ENCODE measurements around the gene AAMP.
"Not testable (repeated sequence)": the region's sequence is repeated elsewhere in the genome, so short reads cannot be mapped to it uniquely, and the experiment has no call there.

Gene AAMP, protein sequence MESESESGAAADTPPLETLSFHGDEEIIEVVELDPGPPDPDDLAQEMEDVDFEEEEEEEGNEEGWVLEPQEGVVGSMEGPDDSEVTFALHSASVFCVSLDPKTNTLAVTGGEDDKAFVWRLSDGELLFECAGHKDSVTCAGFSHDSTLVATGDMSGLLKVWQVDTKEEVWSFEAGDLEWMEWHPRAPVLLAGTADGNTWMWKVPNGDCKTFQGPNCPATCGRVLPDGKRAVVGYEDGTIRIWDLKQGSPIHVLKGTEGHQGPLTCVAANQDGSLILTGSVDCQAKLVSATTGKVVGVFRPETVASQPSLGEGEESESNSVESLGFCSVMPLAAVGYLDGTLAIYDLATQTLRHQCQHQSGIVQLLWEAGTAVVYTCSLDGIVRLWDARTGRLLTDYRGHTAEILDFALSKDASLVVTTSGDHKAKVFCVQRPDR

DNA sequence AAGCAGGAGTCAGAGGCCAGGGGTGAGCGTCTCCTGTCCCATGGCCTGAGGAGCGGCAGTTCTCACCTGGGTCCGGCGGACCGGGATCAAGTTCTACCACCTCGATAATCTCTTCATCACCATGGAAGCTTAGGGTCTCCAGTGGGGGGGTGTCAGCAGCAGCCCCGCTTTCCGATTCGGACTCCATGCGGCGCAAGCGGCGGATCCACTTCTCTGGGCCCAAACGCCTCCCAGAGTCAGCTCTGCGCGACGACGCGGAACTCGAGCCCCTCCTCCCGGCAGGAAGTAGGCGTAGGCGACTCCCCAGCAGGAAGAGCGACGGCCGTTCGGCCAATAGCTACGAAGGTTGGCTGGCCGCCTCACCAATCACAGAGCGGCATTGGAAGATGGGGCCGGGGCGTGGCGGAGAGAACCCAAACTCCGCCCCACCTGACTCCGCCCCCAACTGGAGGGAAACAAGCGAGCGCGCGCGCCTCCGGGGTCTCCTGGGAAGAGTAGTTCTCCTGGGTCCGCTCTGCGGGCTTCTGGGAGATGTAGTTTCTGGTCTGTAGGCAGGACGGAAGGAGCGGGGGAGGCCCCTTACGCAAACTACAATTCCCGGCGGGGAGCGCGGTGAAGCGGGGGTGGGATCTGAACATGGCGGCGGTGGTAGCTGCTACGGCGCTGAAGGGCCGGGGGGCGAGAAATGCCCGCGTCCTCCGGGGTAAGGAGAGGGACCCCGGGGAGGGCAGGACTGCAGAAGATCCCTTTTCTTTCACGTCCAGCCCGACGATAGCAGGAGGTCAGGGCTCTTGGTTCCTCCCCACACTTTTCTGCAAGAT is at the start of gene AAMP, which contains the start of gene PNKD:
AAMP (minus strand) TSS at position 238 of the 821 bp plus-strand sequence; CDS start at position 187, 51 bp downstream.
PNKD (plus strand) TSS at position 620 of the 821 bp plus-strand sequence; CDS start at position 637, 17 bp downstream.
- peak; percentile 97 for DNase-seq

DNA sequence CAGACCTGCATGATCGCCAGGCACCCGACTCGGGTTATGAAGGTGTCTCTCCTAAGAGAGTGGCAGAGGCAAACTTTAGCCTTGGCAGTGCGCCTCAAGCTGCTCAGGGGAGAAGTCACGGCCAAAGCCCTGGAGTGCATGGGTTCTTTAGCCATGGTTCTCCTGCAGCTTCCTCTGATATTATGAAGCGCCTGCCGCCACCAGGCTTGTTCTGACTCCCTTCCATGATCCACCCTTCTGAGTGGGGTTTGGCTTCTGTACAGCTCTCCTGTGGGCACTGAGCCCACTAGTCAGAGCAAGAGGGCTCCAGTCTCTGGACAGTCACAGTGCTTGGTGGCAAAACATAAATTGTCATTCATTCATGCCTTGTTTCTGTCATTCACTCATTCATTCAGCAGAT is 48.3 kb upstream of the AAMP start:
- no peak for DNase-seq

DNA sequence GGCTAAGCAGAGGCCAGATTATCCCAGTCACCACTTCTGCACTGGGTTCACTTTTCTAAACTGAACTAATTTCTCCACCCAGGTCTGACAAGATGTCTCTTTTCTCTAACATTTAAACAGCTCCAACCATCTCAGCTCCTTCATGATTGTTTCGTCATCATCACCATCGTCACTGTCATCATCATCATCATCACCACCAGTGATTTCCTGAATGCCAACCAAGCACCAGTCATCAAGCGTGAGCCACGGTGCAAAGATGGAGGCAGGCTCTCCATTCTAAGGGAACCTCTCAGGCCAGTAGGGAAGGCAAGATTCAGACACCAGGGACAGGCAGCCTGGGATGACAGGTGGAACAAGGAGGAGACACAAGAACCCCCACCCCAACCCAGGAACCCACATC is 47.9 kb upstream of the AAMP start:
- DNase-seq, result no peak

DNA sequence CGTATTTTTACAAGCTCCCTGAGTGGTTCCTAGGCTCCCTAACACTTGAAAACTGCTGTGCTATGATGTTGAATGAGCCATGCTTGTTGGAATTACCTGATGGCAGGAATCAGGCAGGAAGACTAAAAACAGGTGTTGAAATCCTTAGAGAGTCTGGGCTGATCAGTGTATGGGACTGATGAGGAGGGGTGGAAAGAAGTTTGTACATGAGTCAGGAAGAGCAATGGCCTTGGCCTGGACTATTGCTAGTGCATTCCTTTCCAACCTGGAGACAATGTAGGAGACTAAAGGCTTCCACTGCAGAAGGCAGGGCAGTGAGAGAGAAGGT is 47.3 kb upstream of the AAMP start:
- no peak for DNase-seq

DNA sequence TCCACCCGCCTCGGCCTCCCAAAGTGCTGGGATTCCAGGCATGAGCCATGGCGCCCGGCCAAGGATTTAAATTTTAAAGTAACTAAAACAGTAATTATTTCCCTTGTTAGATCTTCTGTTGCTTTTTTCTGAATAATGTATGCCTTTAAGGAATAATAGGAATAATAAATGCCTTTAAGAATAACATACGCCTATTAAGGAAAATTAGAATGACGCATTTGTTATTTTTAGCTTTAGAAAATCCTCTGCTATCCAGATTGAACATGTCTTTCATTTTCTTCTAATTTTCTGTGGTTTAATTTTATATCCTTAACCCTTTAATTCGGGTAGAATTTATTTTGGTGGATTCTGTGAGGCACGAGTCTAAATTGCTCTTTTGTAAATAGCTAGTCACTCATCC is 45.5 kb upstream of the AAMP start:
- DNase-seq, result no peak

DNA sequence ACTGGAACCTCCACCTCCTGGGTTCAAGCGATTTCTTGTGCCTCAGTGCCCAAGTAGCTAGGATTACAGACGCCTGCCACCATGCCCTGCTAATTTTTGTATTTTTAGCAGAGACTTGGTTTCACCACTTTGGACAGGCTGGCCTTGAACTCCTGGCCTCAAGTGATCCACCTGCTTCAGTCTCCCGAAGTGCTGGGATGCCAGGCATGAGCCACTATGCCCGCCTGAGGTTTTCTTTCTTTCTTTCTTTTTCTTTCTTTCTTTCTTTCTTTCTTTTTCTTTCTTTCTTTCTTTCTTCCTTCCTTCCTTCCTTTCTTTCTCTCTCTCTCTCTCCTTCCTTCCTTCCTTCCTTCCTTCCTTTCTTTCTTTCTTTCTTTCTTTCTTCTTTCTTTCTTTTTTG is 44.8 kb upstream of the AAMP start:
- not testable (repeated sequence) for DNase-seq

DNA sequence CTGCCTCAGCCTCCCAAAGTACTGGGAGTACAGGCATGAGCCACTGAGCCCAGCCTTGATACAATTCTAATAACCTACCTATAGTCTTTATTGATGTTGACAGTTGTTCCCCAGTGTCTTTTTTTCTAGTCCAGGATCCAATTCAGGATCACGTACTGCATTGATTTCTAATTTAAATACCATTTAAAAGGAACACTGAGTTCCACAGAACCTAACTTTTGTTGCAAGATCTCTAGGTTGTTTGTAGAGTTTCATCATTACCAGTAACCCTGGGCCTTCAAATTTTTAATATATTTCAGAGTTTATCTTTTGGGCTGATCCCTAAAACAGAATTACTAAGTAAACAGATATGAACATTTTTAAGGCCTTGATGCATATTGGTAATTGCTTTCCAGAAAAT is 43.4 kb upstream of the AAMP start:
- DNase-seq, result no peak

DNA sequence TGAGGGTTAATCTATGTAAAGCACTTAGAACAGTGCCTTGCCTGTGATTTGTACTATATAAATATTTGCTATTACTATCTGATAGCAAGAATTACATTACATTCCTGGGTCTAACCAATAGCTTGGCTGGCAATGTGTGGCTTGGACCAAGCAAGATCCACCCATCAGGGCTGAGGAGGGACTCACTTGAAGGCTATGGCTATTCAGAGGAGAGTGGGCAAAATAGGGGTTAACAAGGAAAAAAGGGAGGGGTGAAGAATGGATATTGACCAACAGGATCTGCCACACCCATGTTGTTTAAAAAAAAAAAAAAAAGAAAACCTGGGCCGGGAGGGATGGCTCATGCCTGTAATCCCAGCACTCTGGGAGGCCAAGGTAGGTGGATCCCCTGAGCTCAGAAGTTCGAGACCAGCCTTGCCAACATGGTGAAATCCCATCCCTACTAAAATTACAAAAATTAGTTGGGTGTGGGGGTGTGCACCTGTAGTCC is 42.4 kb upstream of the AAMP start:
- no peak for DNase-seq

DNA sequence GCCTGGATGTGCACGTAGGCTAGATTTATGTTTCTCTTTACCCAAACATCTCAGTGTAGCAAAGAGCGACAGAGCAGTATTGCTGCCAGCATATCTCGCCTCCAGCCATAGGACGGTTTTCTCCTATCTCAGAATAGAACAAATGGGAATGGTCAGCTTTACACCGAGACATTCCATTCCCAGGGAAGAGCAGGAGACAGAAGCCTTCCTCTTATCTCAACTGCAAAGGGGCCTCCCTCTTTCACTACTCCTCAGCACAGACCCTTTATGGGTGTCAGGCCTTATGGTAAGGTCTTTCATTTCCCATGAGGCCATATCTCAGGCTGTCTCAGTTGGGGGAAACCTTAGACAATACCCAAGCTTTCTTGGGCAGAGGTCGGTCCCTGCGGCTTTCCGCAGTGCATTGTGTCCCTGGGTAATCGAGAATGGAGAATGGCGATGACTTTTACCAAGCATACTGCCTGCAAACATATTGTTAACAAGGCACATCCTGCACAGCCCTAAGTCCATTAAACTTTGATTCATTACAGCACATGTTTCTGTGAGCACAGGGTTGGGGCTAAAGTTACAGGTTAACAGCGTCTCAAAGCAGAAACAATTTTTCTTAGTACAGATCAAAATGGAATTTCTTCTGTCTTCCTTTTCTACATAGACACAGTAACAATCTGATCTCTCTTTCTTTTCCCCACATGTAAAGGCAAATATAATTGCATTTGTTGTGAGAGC is 41.8 kb upstream of the AAMP start:
- not testable (repeated sequence) for DNase-seq

DNA sequence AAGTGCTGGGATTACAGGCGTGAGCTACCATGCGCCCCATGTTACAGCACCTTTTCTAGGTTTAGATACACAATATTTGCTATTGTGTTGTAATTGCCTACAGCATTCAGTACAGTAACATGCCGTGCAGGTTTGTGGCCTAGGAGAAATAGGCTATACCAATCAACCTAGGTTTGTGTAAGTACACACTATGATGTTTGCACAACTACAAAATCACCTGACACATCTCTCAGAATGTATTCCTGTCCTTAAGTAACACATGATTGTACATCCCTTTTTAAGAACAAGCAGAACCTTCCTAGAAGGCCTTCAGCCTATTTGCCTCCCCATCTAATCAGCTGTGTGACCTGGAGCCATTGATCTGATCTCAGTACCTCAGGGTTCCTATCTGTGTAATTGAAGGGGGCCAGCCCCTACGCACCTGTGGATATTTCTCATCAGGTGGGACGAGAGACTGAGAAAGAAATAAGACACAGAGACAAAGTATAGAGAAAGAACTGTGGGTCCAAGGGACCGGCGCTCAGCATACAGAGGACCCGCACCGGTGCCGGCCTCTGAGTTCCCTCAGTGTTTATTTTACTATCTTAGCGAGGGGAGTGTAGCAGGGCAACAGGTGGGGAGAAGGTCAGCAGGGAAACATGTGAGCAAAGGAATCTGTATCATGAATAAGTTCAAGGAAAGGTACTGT is 41.1 kb upstream of the AAMP start:
- DNase-seq, result no peak

DNA sequence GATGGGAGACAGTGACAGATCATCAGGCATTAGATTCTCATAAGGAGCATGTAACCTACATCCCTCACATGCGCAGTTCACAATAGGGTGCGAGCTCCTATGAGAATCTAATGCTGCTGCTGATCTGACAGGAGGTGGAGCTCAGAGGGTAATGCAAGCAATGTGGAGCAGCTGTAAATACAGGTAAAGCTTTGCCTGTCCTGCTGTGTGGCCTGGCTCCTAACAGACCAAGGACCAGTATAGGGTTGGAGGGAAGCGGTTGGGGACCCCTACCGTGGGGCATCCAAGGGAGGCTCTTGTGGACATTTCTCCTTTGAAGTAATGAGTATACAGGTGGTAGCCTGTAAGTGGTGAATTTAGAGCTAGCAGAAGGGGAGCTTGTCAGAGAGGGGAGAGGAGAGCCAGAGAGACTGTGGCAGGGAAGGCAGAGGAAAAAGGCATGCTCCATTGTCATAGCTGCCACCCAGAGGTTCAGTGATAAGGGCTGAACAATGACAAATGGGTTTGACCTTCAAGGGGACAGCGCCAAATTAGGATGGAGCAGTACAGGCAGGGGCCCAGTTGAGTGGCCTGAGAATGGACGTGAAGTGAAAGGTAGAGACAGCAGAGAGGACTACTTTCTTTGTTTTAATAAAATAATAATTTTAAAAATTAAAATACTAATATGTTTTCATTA is 37.6 kb upstream of the AAMP start:
- DNase-seq, result no peak

DNA sequence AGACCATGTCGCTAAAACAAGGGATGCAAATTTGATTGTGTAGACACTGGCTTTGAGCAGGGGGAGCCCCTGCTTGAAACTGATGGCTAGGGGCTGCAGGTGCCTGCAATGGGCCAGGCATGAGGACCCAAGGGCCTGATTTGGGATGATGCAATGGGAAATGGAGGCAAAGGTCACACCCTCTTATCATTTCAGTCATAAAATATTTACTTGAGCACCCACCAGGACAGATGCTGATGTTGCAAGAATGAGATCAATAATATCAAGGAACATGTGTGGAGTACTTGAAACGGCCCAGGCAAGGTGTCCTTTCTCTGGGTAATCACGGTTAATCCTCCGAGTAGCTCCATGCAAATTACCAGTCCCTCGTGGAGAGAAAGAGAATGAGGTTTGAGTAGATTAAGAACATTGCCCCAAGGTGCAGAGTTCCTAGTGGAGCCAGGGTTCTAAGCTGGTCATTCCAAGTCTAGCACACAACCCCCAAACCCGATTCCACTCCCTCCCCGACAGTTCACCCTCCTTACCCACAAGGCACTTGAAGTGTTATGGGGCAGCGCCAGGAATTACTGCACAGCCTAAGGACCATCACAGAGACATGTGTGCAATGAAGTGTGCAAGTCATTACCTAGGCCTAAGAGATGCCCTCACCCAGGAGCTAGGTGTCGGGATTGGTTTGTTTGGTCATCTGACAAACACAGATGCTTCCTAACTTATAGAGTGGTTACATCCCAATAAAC is 36.4 kb upstream of the AAMP start:
- no peak for DNase-seq

DNA sequence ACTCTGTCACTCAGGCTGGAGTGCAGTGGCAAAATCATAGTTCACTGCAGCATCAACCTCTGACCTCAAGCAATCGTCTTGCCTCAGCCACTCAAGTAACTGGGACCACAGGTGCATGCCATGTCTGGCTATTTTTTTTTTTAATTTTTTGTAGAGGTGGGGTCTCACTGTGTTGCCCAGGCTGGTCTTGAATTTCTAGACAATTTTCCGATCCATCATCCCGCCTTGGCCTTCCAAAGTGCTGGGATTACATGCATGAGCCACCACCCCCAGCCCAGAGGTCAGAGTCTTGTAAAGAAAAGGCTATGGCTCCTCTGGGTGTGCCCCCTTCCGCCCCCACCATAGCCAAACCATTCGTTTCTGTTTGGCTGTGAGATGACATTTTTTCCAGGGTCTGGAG is 35.4 kb upstream of the AAMP start:
- DNase-seq, result no peak

DNA sequence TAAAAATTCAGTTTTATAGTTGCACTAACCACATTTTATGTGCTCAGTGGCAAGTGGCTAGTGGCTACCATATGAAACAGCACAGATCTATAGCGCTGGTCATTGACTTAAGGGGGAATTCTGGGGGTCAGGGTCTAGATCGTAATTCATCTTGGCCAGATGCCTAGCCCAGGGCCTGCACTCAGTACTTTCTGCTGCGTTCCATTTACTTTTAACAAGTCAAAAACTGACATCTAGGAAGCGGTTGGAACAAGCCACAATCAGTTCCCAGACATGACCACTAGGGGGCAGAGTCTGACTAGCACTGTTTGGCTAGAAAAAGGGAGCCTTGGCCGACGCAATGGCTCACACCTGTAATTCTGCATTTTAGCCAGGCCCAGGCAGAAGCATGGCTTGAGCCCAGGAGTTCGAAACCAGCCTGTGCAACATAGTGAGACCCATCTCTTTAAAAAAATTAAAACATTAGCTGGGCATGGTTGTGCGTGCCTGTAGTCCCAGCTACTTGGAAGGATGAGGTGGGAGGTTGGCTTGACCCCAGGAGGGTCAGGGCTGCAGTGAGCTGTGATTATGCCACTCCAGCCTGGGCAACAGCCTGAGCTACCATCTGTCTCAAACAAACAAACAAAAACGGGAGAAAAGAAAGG is 31.4 kb upstream of the AAMP start:
- DNase-seq, result peak; percentile 75

DNA sequence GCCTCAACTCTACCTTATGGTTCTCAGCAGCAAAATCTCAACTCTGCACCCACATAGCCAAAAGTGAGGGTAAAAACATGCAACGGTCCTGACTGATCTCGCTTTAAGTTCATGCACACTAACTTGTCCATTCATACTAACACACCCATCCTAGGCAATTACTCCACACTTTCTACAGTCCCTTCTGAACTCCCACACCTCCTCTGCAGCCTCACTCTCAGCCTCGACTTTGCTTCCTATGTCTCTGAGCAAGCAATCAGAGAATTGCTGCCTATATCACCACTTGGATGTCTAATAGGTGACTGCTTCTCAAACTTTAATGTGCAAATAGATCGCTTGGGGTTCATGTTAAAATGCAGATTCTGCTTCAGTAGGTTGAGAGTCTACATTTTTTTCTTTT is 30.2 kb upstream of the AAMP start:
- no peak for DNase-seq

DNA sequence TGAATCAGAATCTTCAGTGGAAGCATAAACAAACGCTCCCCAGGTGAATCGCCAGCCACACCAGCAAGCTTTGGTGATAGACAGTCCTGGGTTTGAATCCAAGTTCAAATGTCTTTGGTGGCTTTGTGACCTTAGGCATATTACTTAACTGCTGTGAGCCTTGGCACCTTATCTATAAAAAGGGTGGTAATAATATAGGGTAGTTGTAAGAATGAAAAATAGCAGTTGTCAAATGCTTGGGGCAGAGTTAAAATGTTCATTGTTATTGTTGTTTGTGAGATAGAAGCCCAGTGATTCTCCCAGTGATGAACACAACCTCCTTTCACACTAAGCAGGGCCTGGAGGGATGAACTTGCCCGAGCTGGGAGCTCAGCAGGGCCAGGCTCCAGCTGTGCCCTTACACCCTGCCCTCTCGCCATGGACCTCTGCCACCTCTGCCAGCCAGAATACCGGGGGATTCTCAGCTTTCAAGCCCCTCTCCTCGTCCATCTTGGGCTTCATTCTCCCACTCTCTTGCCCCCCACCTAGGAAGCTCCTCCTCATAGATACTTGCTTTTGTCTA is 28.5 kb upstream of the AAMP start:
- no peak for DNase-seq

DNA sequence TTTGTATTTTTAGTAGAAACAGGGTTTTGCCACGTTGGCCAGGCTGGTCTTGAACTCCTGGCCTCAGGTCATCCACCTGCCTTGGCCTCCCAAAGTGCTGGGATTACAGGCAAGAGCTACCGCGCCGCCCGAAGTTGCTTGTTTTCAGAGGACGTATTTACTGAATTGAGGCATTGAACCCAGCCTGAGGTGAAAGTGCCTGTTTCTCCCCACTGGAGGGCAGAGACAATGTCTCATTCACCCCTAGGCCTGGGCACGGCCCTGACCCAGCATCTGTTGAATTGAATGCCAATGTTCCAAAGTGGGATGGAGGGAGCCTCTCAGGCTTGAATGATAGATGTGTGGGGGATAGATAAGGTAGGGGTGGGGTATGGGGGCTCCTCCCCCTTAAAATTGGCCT is 26.9 kb upstream of the AAMP start:
- DNase-seq, result no peak

DNA sequence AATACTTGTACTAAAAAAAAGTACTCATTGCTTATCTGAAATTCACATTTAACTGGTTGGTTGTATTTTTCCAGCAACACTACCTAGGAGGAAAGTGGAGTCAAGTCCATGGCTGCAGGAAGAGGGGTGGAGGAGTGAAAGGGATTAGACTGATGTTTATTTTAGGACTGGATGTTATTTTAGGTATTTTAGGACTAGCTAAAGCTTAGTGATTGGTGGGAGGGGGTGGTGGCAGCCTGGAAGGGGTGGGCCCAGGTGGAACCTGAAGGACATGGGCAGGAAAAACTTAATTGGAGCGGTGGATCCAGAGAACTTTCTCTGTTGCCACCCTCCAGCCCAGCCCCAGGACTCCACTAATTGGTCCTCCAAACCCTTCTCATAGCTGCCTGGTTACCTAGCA is 26.3 kb upstream of the AAMP start:
- no peak for DNase-seq

DNA sequence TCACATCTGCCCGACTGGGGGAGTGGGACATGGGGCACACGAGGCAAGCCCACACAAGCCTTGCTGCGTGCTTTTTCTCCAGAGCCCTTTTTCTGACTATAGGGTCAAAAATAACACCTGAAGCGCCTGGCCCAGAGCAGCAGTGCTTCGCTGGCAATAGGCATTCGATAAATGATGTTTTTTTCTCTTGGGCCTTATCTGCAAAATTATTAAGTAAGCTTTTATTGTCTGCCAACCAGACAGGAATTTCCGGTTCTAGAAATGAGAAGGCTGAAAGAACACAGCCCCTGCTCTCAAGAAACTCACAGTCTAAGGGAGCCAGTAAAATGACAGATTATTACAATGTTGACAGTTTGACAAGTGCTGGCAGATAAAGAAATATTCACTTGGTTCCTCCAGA is 25.1 kb upstream of the AAMP start:
- no peak for DNase-seq

DNA sequence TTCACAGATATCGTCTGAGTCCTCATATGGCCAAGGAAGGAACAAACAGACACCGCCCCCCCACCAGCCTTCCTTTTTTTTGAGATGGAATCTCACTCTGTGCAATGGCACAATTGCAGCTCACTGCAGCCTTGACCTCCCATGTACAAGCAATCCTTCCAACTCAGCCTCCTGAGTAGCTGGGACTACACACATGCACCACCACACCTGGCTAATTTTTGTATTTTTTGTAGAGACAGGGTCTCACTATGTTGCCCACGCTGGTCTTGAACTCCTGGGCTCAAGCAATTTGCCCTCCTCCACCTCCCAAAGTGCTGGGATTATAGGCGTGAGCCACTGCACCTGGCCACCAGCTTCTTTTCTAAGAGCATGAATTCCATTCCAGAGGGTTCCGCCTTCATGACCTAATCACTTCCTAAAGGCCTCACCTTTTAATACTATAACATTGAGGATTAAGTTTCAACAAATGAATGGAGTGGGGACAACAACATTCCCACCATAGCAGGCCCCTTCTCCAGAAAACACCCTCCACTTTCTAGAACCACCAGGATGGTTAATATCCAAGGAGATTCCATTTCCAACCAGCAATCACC is 24.6 kb upstream of the AAMP start:
- DNase-seq, result no peak

Data from SHP77 treated with DMSO at 0.1 percent for 48 hours (cell line).